Breast epithelium (tissue), 4 donors: ENCODE data around the gene CPLX4. TPM values are rescaled to one million over a fixed set of nuclear protein-coding genes. Genes with fewer than 3 reads are reported as not detected.
A peak's percentile ranks its signal among the peaks of the same experiment; 100 is the strongest.

Experiments used
- DNase-seq, 2 donors: peaks; one replicate each; pipeline ENCODE4 v3.0.0-alpha.2; 2019; ENCODE audit warnings: low spot score in 2 of 2
- H3K27ac ChIP-seq, 2 donors: fragments of 200-600 bp; sonication (generic) in 1 of 2; one replicate each; pipeline ENCODE4 v1.5.1; 2016 to 2019; ENCODE audit warnings: mild to moderate bottlenecking in 1 of 2
- H3K27me3 ChIP-seq, 2 donors: fragments of 200-600 bp; sonication (generic) in 1 of 2; one replicate each; pipeline versions ENCODE4 v1.5.1 to v1.6.0; 2017 to 2019; ENCODE audit warnings: control low read depth in 1 of 2, mild to moderate bottlenecking in 1 of 2
- H3K36me3 ChIP-seq: fragments of 200-600 bp; one replicate; pipeline ENCODE4 v1.5.1; 2019
- H3K4me1 ChIP-seq, 2 donors: fragments of 200-600 bp; sonication (generic); one replicate each; pipeline ENCODE4 v1.5.1; 2016 to 2019; ENCODE audit warnings: control low read depth in 1 of 2
- H3K4me3 ChIP-seq, 3 donors: fragments of 200-600 bp; sonication (generic); 1 replicate in 2 of 3; 2 replicates in 1 of 3; pipeline ENCODE4 v1.5.1; 2016 to 2019; ENCODE audit warnings: mild to moderate bottlenecking in 3 of 3, moderate library complexity in 2 of 3
- H3K9me3 ChIP-seq, 2 donors: fragments of 200-600 bp; sonication (generic) in 1 of 2; one replicate each; pipeline ENCODE4 v1.5.1; 2016 to 2019; ENCODE audit warnings: control low read depth in 1 of 2
- POLR2A ChIP-seq: fragments of 450-650 bp; IDR thresholded peaks from one replicate; pipeline ENCODE4 v1.6.1; 2016; ENCODE audit warnings: antibody characterized with exemption, mild to moderate bottlenecking, moderate library complexity
- POLR2AphosphoS5 ChIP-seq, 3 donors: sonication (generic); formaldehyde crosslinking; IDR thresholded peaks; one replicate each; pipeline ENCODE4 v1.6.1; 2017; ENCODE audit warnings: antibody characterized with exemption in 3 of 3
- intact Hi-C: fragments of 100-400 bp; cut with DNase I; formaldehyde crosslinking; loops from one replicate; pipeline ENCODE4 v1.15.1; 2023; ENCODE audit warnings: low total_unique reads
- total RNA-seq, 3 donors: library from RNA; depleted of rRNA; stranded (reverse); fragments of >200 nt; gene quantifications; one replicate each; pipeline ENCODE4 v1.1.0, GENCODE V29; 2016
- TF ChIP-seq, protein P1 (sequence below), 3 donors: fragments of 450-650 bp; IDR thresholded peaks; one replicate each; pipeline ENCODE4 v1.5.1; 2016 to 2017; ENCODE audit warnings: antibody characterized with exemption in 3 of 3, mild to moderate bottlenecking in 3 of 3, moderate library complexity in 3 of 3

CPLX4 gene
- total RNA-seq, 3 donors from 2014 or later = not detected

DNA sequence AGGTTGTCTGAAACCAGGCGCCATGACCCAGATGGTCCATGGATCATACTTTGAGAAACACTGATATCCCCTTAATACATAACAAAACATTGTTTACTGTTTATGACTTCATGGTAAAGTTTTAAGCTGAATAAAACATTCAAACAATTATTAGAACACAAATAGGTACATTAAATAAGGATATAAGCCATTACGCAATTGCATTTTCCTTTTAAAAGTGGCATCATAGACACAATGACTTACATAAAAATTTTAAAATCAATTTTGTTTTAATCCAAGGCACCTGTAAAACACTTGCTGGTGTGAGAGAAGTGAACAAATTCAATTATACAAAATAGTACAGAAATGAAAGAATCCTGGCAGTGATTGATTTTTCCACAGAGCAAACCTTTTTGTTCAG, 10.2 kb upstream of the CPLX4 start:
- intact Hi-C loops = no loop called here
- H3K27me3 ChIP-seq = no peaks in the 10 kb centered on the region
- no peak overlapping the region for H3K27ac ChIP-seq
- H3K4me1 ChIP-seq = no peaks in the 10 kb centered on the region
- H3K4me3 ChIP-seq = no peak overlapping the region
- no peak for DNase-seq
- no peak for TF ChIP-seq POLR2A
- TF ChIP-seq POLR2AphosphoS5 (IDR thresholded peaks at IDR 0.05) = no peak
- TF ChIP-seq, protein P1, sequence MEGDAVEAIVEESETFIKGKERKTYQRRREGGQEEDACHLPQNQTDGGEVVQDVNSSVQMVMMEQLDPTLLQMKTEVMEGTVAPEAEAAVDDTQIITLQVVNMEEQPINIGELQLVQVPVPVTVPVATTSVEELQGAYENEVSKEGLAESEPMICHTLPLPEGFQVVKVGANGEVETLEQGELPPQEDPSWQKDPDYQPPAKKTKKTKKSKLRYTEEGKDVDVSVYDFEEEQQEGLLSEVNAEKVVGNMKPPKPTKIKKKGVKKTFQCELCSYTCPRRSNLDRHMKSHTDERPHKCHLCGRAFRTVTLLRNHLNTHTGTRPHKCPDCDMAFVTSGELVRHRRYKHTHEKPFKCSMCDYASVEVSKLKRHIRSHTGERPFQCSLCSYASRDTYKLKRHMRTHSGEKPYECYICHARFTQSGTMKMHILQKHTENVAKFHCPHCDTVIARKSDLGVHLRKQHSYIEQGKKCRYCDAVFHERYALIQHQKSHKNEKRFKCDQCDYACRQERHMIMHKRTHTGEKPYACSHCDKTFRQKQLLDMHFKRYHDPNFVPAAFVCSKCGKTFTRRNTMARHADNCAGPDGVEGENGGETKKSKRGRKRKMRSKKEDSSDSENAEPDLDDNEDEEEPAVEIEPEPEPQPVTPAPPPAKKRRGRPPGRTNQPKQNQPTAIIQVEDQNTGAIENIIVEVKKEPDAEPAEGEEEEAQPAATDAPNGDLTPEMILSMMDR (IDR thresholded peaks at IDR 0.05) = no peak
- H3K36me3 ChIP-seq = peaks cover 6% of the 10 kb centered on the region
- no peaks in the 10 kb centered on the region for H3K9me3 ChIP-seq

DNA sequence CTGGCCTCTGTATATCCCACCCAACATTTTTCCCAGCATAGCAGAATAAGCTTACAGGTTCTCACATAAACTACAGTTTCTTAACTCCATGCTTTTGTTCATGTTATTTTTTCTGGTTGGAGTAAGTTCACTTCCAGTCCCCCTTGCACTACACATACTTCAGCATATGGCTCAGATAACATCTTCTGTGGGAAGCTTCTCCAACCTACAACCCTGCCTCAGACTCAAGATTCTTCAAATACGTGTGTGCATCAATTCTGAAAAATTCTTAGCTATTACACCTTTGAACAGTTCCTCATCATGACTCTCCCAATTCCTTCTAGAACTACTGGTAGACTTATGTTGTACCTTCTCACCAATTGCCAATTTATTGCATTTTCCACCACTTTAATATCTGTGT, 7.5 kb upstream of the CPLX4 start:
- intact Hi-C loops = no loop called here
- TF ChIP-seq, protein P1 (IDR thresholded peaks at IDR 0.05) = no peak
- TF ChIP-seq POLR2AphosphoS5 (IDR thresholded peaks at IDR 0.05) = no peak
- TF ChIP-seq POLR2A = no peak
- H3K27me3 ChIP-seq = no peaks in the 10 kb centered on the region
- H3K4me3 ChIP-seq = no peak overlapping the region
- peaks cover 6% of the 10 kb centered on the region for H3K36me3 ChIP-seq
- no peak overlapping the region for H3K27ac ChIP-seq
- no peak for DNase-seq
- H3K9me3 ChIP-seq = no peaks in the 10 kb centered on the region
- H3K4me1 ChIP-seq = no peaks in the 10 kb centered on the region

DNA sequence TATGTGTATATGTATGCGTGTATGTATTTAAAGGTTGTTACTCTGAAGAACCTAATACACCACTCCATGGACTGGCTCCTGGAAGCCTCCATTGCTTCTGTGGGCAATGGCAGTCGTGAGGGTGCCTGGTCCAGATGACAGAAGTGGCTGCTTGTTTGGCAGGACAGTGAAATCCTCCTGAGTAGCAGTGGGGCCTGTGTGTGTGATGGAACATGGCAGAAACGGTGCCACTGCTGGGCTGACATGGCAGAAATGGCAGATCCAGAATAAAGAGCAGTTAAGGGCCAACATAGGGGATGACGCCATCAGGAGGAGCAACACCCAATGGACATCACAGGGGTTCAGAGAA, 6.1 kb upstream of the CPLX4 start:
- Histone ChIP-seq H3K9me3 (no peaks in the 10 kb centered on the region), H3K27me3 (no peaks in the 10 kb centered on the region), H3K4me1 (no peaks in the 10 kb centered on the region), H3K36me3 (peaks cover 6% of the 10 kb centered on the region), H3K4me3 (no peak overlapping the region), H3K27ac (no peak overlapping the region)
- TF ChIP-seq POLR2A = no peak
- intact Hi-C loops = no loop called here
- DNase-seq = no peak

DNA sequence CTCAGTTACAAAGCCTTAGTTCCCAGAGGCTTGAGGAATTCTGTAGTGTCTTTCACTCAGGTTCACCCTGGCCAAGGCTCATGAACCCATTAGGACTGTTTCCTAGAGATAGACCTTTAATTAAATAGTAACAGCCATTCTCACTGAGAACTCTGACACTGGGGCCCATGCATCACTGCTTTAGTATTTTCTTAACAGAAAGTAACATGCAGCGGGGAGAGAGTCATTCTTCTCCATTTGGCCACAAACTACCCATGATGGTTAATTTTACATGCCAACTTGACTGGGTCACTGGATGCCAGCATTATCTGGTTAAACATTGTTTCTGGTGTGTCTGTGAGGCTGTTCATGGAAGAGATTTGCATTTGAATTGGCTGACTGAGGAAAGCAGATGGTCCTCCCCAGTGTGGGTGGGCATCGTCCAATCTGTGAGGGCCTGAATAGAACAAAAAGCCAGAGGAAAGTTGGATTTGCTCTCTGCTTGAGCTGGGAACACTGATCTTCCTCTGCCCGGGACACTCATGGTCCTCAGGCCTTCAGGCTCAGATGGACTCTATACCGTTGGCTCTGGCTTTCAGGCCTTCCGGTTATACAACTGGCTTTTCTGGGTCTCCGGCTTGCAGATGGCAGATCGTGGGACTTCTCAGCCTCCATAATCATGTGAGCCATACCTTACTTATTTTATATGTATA, 5.6 kb upstream of the CPLX4 start:
- intact Hi-C loops = no loop called here
- TF ChIP-seq, protein P1 (IDR thresholded peaks at IDR 0.05) = no peak
- TF ChIP-seq POLR2AphosphoS5 (IDR thresholded peaks at IDR 0.05) = no peak
- TF ChIP-seq POLR2A = no peak

DNA sequence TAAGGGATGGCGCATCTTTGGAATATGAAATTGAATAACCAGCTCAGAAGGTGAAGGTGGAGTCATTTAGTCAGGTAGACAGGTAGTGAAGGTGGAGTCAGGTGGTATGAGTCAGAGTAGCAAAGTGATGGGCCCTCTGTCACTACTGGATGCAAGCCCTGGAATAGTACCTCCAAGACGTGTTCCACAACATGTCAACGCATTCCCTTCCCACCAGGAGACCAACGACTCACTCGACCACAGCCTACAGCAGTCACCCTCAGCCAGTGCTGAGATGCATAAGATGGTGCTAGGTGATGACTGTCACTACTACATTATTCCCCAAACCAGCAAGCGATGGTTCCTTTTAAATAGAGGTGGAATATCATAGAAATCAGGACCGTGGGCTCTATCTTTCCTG, 6.8 kb downstream of the CPLX4 start:
- intact Hi-C loops = no loop called here
- Histone ChIP-seq H3K27ac (no peak overlapping the region), H3K4me1 (no peaks in the 10 kb centered on the region), H3K36me3 (no peaks in the 10 kb centered on the region), H3K4me3 (no peak overlapping the region), H3K27me3 (peaks cover 0 to 8% of the 10 kb centered on the region in 2 donors), H3K9me3 (no peaks in the 10 kb centered on the region)
- DNase-seq = no peak
- TF ChIP-seq POLR2AphosphoS5 (IDR thresholded peaks at IDR 0.05) (no peak), POLR2A (no peak)
- TF ChIP-seq, protein P1 (IDR thresholded peaks at IDR 0.05) = no peak

More for the DNA sequence above, 5.6 kb upstream of the CPLX4 start:
- H3K27ac ChIP-seq = no peak overlapping the region
- H3K4me3 ChIP-seq = no peak overlapping the region
- H3K36me3 ChIP-seq = peaks cover 6% of the 10 kb centered on the region
- H3K27me3 ChIP-seq = no peaks in the 10 kb centered on the region
- H3K4me1 ChIP-seq = no peaks in the 10 kb centered on the region
- H3K9me3 ChIP-seq = no peaks in the 10 kb centered on the region
- no peak for DNase-seq

DNA sequence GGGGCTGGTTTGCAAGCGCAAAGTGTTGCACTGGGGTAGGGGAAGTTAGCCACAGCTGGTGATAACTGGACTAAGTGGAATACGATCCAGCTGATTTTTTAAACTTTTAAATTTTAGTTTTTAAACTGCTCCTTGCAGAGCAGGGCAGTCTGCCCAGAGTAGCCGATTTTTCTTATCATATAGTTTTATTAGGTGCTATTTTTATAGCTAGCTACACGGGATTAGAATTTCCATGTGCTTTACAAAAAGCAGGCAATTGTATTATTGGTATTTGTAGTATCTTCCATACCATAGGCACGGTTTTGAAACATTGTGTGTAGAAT, 9.6 kb downstream of the CPLX4 start:
- H3K4me1 ChIP-seq = no peaks in the 10 kb centered on the region
- DNase-seq = no peak
- TF ChIP-seq, protein P1 (IDR thresholded peaks at IDR 0.05) = no peak
- TF ChIP-seq POLR2AphosphoS5 (IDR thresholded peaks at IDR 0.05) = no peak
- TF ChIP-seq POLR2A = no peak
- no peaks in the 10 kb centered on the region for H3K36me3 ChIP-seq
- H3K9me3 ChIP-seq = no peaks in the 10 kb centered on the region
- peaks cover 0 to 12% of the 10 kb centered on the region in 2 donors for H3K27me3 ChIP-seq
- no peak overlapping the region for H3K27ac ChIP-seq
- intact Hi-C loops = loop anchor here (5.0 kb wide), 1 partner anchor 93 kb away; no protein-coding TSS in a partner anchor
- H3K4me3 ChIP-seq = peak overlapping the region in 2 of 3 donors; percentile 23 to 54
